DMS 273 (cell line): ENCODE measurements around the gene USP26.
"Not testable (repeated sequence)": the region's sequence is repeated elsewhere in the genome, so short reads cannot be mapped to it uniquely, and the experiment has no call there.

Experiments used
- DNase-seq: peaks from one replicate; lab custom pipeline; 2025; ENCODE audit not compliant: unreplicated experiment; lab: John Stamatoyannopoulos, UW

Gene USP26

DNA sequence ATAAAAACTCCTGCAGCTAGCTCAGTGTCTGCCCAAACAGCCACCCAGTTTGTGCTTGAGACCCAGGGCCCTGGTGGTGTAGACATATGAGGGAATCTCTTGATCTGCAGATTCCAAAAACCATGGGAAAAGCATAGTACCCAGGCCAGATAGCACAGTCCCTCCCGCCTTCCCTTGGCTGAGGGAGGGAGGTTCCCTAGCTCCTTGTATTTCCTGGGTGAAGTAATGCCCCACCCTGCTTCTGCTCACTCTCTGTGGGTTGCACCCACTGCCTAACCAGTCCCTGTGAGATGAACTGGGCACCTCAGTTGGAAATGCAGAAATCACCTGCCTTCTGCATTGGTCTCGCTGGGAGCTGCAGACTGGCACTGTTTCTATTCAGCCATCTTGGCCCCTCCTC, 54.6 kb downstream of the USP26 start:
- DNase-seq = no peak

DNA sequence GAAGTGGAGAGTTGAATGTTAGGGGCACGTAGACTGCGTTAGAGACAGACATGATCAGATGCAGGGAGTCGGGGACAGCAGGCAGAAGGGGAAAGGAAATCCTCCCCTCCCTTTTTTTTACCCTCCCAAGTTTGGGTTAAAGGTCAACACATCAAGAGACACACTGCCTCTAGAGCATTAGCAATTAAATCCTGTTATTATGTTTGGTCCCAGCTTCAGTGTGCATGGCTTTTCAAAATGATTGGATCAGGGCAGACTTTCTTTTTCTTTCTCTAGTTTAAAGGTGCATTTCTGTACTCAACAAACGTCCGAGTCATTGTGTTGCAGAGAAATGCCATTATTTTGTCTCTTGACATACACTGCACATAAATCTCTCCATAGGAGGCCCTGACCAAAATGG, 63.9 kb downstream of the USP26 start:
- no peak for DNase-seq

DNA sequence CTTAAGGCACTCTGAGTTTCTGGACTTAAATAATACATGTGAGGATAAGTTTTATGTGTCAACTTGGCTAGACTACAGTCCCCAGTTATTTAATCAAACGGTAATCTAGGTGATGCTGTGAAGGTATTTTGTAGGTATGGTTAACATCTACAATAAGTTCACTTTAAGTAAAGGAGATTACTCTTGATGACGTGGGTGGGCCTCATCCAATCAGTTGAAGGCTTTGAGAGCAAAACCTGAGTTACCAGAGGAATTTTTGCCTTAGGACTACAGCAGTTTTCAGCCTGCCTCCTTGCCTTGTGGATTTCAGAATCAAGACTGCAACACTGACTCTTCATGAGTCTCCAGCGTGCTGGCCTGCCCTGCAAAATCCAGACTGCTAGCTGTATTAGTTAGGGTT, 78.7 kb downstream of the USP26 start:
- no peak for DNase-seq

DNA sequence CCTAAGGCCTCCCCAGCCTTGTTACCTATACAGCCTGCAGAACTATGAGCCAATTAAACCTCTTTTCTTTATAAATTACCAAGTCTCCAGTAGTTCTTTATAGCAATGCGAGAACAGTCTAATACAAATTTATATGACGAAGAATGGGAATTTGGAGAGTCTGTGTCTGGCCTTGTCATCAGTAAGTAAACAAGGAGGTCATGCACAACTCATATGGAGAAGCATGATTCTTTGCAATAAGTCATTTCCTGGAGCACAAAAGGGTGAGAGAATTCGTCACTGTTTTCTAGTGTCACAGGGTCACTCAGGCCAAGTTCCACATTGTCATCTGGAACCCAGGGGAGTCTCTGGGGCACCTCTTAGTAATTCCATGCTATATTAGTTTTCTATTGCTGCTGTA, 89.5 kb downstream of the USP26 start:
- no peak for DNase-seq

DNA sequence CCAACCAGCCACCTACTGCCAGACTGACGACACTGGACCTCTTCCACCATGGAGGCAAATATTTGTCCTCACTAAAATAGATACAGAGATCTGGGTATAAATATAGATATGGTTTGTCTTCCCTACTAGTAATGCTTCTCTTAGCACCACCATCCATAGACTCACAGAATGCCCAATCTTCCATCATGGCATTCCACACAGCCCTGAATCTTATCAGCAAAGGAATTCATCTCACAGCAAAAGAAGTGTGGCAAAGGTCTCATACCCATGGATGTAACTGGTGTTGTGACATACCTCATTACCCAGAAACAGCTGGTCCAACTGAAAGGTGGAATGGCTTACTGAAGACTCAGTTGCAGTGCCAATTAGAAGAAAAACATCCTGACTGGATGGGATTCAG, 91.3 kb downstream of the USP26 start:
- no peak for DNase-seq

DNA sequence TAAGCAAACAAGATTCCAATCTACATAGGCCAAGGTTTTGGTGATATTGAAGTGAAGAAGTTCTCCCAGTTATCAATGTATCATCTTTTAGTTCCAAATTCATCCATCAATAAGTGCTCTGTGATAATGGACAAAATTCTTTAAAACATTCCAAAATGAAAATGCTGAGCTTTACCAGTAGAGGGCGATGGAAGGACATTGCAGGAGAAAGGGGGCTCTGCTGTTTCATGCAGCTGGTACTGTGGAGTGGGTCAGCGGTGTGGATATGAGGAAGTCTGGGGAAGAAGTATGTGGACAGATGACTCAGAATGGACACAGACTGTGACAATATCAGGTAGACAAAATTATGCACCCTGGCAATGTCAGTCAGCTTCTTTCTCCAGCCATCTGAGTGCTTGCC, 91.9 kb downstream of the USP26 start:
- peak; percentile 58 for DNase-seq

DNA sequence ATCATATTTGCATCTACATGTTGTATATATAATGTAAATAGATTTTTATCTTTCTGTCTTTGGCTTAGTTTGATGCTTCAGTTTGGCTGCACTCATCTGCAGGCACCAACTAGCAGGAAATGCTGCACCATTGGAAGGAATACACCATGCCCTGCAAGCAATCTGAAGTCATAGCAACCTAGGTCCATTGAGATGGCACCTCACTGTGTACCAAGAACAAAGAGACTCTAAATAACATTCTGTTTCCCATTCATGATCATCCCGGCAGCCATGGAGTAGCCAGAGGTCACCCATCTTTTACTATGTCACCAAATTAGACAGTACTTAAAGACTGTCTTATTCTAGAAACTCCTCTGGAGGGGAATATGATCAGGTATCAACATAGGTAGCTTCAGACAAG, 97.7 kb downstream of the USP26 start:
- DNase-seq = no peak

DNA sequence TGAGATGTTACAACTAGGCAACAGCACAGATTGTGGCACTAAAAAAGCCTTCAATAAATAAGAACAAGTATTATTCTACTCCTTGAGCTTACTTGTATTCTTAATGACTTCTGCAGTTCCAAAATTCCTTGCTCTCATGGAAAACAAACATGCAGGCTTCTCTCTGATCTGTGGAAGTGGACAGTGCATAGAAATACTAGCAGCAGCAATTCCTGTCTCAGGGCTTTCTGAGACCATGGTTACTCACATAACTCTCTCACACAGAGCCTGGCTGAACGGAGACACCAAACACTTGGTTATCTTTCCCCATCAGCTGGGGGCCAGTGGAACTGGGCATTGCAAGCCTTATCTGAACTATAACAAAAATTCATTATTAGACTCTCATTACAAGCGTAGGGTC, 106.1 kb downstream of the USP26 start:
- DNase-seq = no peak

DNA sequence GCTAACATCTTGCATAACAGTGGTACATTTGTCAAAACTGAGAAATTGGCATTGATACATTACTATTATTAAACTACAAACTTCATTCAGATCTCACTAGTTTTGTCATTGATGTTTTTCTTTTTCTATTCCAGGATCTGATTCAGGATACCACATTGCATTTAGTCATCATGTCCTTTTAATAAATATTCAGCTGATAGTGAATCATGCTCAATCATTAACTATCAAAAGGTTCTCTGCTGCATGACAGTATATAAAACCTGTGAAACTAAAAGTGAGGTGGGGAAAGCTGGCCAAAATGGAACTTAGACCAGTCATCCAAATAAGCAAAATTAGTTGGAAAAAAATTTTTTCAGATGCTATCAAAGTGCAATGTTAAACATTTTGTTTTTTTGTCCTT, 110.4 kb downstream of the USP26 start:
- DNase-seq = no peak

DNA sequence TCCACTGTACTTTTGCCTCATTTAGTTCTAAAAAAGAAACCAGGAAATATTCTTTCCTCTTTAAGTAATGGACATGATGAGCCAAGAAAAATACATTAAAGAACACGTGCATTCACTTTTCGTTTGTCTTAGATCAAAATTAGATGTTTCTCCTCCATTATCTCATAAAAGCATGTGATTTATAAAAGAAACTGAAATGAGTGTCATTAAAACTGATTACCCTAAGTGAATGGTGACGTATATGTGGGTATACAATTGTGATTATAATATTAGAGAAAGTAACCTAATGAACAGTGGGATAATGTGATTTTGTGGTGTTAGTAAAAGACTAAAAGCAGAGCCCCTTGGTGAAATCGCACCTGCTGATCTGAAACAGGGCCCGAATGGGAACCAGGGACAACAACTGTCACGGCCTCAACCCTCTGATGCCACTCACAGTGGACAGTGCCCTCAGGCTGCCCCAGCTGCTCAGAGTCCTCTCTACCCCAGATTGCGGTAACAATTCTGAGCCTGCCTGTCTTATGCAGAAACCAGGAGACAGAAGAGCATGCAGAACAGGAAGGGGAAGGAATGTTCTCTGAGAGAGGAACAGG, 112.8 kb downstream of the USP26 start:
- no peak for DNase-seq

DNA sequence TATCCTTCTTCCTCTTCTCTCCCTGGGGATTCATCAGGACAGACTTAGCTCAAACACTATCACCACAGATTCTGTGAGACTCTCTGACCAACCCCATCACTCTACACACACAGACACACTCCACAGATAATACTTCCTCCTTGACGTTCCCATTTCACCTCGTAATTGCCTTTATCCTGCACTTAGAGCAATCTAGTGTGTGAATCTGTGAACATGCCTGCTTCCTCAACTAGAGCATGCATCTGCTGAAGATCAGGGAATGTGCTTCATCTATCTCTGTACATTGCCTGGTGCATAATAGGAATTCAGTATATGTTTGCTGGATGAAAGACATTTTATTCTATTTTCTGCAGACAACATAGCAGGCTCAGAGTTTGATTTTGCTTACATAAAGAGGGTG, 113.4 kb downstream of the USP26 start:
- no peak for DNase-seq

DNA sequence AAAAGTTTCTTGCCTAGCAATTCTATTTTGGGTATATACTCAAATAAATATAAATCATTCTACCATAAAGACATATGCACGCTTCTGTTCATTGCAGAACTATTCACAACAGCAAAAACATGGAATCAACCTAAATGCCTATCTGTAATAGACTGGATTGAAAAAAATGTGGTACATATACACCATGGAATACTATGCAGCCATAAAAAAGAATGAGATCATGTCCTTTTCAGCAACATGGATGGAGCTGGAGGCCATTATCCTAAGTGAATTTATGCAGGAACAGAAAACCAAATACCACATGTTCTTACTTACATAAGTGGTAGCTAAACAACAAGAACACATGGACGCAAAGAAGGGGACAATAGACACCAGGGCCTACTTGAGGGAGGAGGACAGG, 116.9 kb downstream of the USP26 start:
- DNase-seq = not testable (repeated sequence)
